CD14-positive monocyte (primary cell): ENCODE results near the gene GPRIN1. TPM values are rescaled to one million over a fixed set of nuclear protein-coding genes. Genes with fewer than 3 reads are reported as not detected.

Experiments
- DNase-seq, 3 donors: peaks; one replicate each; pipeline ENCODE4 v3.0.0-alpha.2; 2011 to 2022
- H2AFZ ChIP-seq: 2 replicates; pipeline ENCODE4 v1.6.0; 2012; ENCODE audit warnings: mild to moderate bottlenecking, low read depth, low read length, inconsistent platforms; ENCODE audit not compliant: insufficient read depth, poor library complexity, severe bottlenecking
- H3K27ac ChIP-seq, 2 donors: 1 replicate in 1 of 2; 2 replicates in 1 of 2; pipeline ENCODE4 v1.5.1; 2012 to 2013; ENCODE audit warnings: low read length in 2 of 2, control low read depth in 1 of 2, inconsistent platforms in 1 of 2, low read depth in 1 of 2, mild to moderate bottlenecking in 1 of 2
- H3K27me3 ChIP-seq, 2 donors: one replicate each; pipeline versions ENCODE4 v1.6.0 to v1.6.1; 2011 to 2013; ENCODE audit warnings: low read length in 2 of 2; ENCODE audit not compliant: control insufficient read depth in 2 of 2, insufficient read depth in 2 of 2
- H3K36me3 ChIP-seq, 2 donors: replicated peaks in 1 of 2; 1 replicate in 1 of 2; 2 replicates in 1 of 2; pipeline versions ENCODE4 v1.5.1 to v1.6.1; 2012 to 2013; ENCODE audit warnings: low read length in 2 of 2, control low read depth in 1 of 2, inconsistent platforms in 1 of 2, mild to moderate bottlenecking in 1 of 2; ENCODE audit not compliant: insufficient read depth in 2 of 2, control insufficient read depth in 1 of 2
- H3K4me1 ChIP-seq, 2 donors: 1 replicate in 1 of 2; 2 replicates in 1 of 2; pipeline versions ENCODE4 v1.5.1 to v1.6.1; 2012 to 2013; ENCODE audit warnings: low read length in 2 of 2, control low read depth in 1 of 2, inconsistent platforms in 1 of 2, mild to moderate bottlenecking in 1 of 2, moderate library complexity in 1 of 2; ENCODE audit not compliant: insufficient read depth in 2 of 2, control insufficient read depth in 1 of 2
- H3K4me2 ChIP-seq: replicated peaks from 2 replicates; pipeline ENCODE3; 2012; ENCODE audit warnings: low read length, moderate library complexity, mild to moderate bottlenecking; ENCODE audit not compliant: poor library complexity, severe bottlenecking; ENCODE audit errors: extremely low read depth
- H3K4me3 ChIP-seq, 3 experiments: fragments of 200-600 bp in 1 of 3; sonication (generic) in 1 of 3; replicated peaks in 1 of 3; 1 replicate in 2 of 3; 2 replicates in 1 of 3; pipeline ENCODE4 v1.5.1; 2011 to 2013; ENCODE audit warnings: low read length in 3 of 3, mild to moderate bottlenecking in 3 of 3, control low read depth in 2 of 3, low read depth in 2 of 3, inconsistent platforms in 1 of 3, moderate library complexity in 1 of 3
- H3K79me2 ChIP-seq: 2 replicates; pipeline ENCODE4 v1.6.0; 2012; ENCODE audit warnings: mild to moderate bottlenecking, control low read depth, inconsistent platforms, low read length, moderate library complexity; ENCODE audit not compliant: insufficient read depth
- H3K9ac ChIP-seq: 2 replicates; pipeline ENCODE4 v1.6.0; 2017; ENCODE audit warnings: low read length, mild to moderate bottlenecking; ENCODE audit not compliant: insufficient read depth, poor library complexity, severe bottlenecking
- H3K9me3 ChIP-seq, 2 donors: replicated peaks in 1 of 2; 1 replicate in 1 of 2; 2 replicates in 1 of 2; pipeline versions ENCODE4 v1.5.1 to v1.6.1; 2012 to 2013; ENCODE audit warnings: low read length in 2 of 2, control low read depth in 1 of 2; ENCODE audit not compliant: control insufficient read depth in 1 of 2, insufficient read depth in 1 of 2
- H4K20me1 ChIP-seq: 2 replicates; pipeline ENCODE4 v1.6.0; 2012; ENCODE audit warnings: mild to moderate bottlenecking, low read length, control low read depth, moderate library complexity; ENCODE audit not compliant: insufficient read depth
- H3K27ac Mint-ChIP-seq, 7 donors: one replicate each; pipeline ENCODE4 v1.8.0; 2020; ENCODE audit warnings: mild to moderate bottlenecking in 7 of 7, mixed read lengths in 7 of 7, moderate library complexity in 6 of 7, inconsistent platforms in 2 of 7
- H3K27me3 Mint-ChIP-seq, 3 donors: one replicate each; pipeline ENCODE4 v1.8.0; 2021 to 2022; ENCODE audit warnings: low read depth in 3 of 3, mild to moderate bottlenecking in 3 of 3, mixed read lengths in 3 of 3, moderate library complexity in 3 of 3, inconsistent platforms in 1 of 3
- H3K36me3 Mint-ChIP-seq, 2 donors: one replicate each; pipeline ENCODE4 v1.8.0; 2020; ENCODE audit warnings: mixed read lengths in 2 of 2, inconsistent platforms in 1 of 2, mild to moderate bottlenecking in 1 of 2
- H3K4me1 Mint-ChIP-seq: one replicate; pipeline ENCODE4 v1.8.0; 2020; ENCODE audit warnings: mild to moderate bottlenecking, mixed read lengths
- H3K4me3 Mint-ChIP-seq, 2 donors: one replicate each; pipeline ENCODE4 v1.8.0; 2020; ENCODE audit warnings: mild to moderate bottlenecking in 2 of 2, mixed read lengths in 2 of 2, moderate library complexity in 1 of 2
- H3K9me3 Mint-ChIP-seq, 7 donors: one replicate each; pipeline ENCODE4 v1.8.0; 2020 to 2022; ENCODE audit warnings: mixed read lengths in 7 of 7, mild to moderate bottlenecking in 6 of 7, moderate library complexity in 6 of 7, inconsistent platforms in 2 of 7
- WGBS: methylation state at CpG from one replicate; pipeline ENCODE4 v1.1.5; 2013; ENCODE audit warnings: missing lambda C conversion rate; ENCODE audit not compliant: insufficient coverage; 5-methylcytosine and 5-hydroxymethylcytosine counted together
- intact Hi-C, 2 donors: fragments of 100-400 bp; cut with micrococcal nuclease; formaldehyde crosslinking; loops; one replicate each; pipeline versions ENCODE4 v1.15.0 to v1.15.1; 2023
- polyA plus RNA-seq, 3 donors: library from polyadenylated mRNA; depleted of rRNA in 1 of 3; unstranded in 2 of 3; stranded (reverse) in 1 of 3; fragments of 300-500 nt in 2 of 3; fragments of >200 nt in 1 of 3; fragmentation: Illumina TruSeq in 2 of 3; gene quantifications; 1 replicate in 2 of 3; 2 replicates in 1 of 3; pipeline ENCODE4 v1.2.3, GENCODE V29; 2012 to 2021
- TF ChIP-seq, protein P1 (sequence below): fragments of 200-600 bp; IDR thresholded peaks from one replicate; pipeline ENCODE4 v1.8.0; 2022; ENCODE audit warnings: antibody characterized with exemption, mild to moderate bottlenecking

Gene GPRIN1
- polyA plus RNA-seq, 3 donors: 0.05 to 0.30 (median 0.13) TPM

DNA sequence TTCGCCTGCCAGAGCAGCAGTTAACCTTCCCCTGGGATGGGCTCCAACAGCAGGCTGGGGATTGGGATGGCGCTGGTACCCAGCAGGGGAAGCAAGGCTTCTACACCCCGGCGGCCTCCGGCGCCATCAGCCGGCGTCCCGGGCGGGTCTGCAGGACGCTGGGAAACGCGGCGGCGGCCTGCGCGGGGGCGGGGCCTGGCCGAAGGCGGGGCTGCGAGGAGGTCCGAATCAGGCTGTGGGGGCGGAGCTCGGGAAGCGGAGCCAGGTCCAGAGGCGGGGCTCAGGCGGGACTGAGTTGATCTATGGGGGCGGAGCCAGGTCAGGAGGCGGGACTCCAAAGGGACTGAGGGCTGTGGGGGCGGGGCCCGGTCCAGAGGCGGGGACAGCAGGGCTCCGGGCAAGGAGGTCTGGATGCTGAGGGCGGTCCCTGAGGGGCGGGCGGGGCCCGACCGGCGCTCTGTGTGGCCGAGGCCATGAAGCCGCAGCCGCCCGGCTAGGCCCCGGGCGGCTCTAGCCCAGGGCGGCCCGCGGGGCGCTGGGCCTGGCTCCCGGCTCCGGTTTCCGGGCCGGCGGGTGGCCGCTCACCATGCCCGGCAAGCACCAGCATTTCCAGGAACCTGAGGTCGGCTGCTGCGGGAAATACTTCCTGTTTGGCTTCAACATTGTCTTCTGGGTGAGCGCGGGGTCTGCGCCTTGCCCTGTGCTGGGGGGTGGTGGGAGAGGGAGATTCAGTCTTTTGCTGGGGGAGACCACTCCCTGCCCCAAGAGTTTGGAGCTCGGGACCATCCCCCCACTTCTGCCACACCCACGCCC lies 37.3 kb upstream of the GPRIN1 start, which contains the start of gene TSPAN17:
Gene TSPAN17 (plus strand): TSS at position 455 of the 813 bp plus-strand sequence. CDS start 132 bp downstream, at position 587.
- intact Hi-C loops: loop anchor here in 1 of 2 donors (5.0 kb wide), 1 partner anchor 110 kb away; the partner anchor contains the start of gene RNF44
- H3K79me2 ChIP-seq: no peaks in the 10 kb centered on the region
- Mint-ChIP-seq H3K9me3 (peaks cover 0 to 3% (median 0%) of the 10 kb centered on the region in 7 donors), H3K4me1 (peaks cover 32% of the 10 kb centered on the region), H3K36me3 (peaks cover 2 to 5% of the 10 kb centered on the region in 2 donors), H3K27me3 (peaks cover 2 to 5% (median 4%) of the 10 kb centered on the region in 3 donors), H3K4me3 (peak within 1 kb of the TSS; percentile 84 to 92), H3K27ac (peak within 1 kb of the TSS; percentile 32 to 85 (median 74))
- peak; percentile 96 to 99 (median 98) for DNase-seq
- peaks cover 14% of the 10 kb centered on the region for H4K20me1 ChIP-seq
- TF ChIP-seq, protein P1, sequence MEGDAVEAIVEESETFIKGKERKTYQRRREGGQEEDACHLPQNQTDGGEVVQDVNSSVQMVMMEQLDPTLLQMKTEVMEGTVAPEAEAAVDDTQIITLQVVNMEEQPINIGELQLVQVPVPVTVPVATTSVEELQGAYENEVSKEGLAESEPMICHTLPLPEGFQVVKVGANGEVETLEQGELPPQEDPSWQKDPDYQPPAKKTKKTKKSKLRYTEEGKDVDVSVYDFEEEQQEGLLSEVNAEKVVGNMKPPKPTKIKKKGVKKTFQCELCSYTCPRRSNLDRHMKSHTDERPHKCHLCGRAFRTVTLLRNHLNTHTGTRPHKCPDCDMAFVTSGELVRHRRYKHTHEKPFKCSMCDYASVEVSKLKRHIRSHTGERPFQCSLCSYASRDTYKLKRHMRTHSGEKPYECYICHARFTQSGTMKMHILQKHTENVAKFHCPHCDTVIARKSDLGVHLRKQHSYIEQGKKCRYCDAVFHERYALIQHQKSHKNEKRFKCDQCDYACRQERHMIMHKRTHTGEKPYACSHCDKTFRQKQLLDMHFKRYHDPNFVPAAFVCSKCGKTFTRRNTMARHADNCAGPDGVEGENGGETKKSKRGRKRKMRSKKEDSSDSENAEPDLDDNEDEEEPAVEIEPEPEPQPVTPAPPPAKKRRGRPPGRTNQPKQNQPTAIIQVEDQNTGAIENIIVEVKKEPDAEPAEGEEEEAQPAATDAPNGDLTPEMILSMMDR: no peak
- H2AFZ ChIP-seq: peak within 1 kb of the TSS; percentile 90
- peak within 1 kb of the TSS; percentile 60 to 88 (median 69) for H3K4me3 ChIP-seq
- peak within 1 kb of the TSS in 1 of 2 donors; percentile 74 for H3K27ac ChIP-seq
- no peaks in the 10 kb centered on the region for H3K9me3 ChIP-seq
- peaks cover 22 to 28% of the 10 kb centered on the region in 2 donors for H3K4me1 ChIP-seq
- no peaks in the 10 kb centered on the region for H3K36me3 ChIP-seq
- peak within 1 kb of the TSS; percentile 97 for H3K4me2 ChIP-seq
- WGBS: under 1% methylated on average over 54 of the region's 63 CpGs
- no peaks in the 10 kb centered on the region for H3K27me3 ChIP-seq
- peak within 1 kb of the TSS; percentile 78 for H3K9ac ChIP-seq

DNA sequence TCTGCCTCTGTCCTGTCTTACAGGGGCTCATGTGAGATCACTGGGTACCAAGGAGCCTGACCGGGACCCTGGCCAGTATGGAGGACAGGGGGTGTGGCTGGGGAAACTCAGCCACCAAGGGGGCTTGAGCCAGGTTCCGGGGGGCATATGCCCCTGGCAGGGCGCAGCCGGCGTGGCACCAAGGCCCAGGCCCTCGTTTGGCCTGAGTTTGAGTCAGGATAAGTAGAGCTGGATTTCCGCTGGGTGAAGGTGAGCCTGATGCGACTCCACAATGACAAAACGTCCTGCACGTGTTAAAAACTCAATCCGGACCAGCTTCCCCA lies 36.7 kb upstream of the GPRIN1 start:
- TF ChIP-seq, protein P1: no peak
- Histone ChIP-seq H3K4me3 (peak overlapping the region; percentile 24 to 88 (median 69)), H3K4me1 (peaks cover 22 to 28% of the 10 kb centered on the region in 2 donors), H3K4me2 (peak overlapping the region; percentile 97), H3K36me3 (no peaks in the 10 kb centered on the region), H3K79me2 (no peaks in the 10 kb centered on the region), H3K27me3 (no peaks in the 10 kb centered on the region), H4K20me1 (peaks cover 8% of the 10 kb centered on the region), H2AFZ (peak overlapping the region; percentile 90), H3K9ac (peak overlapping the region; percentile 47), H3K9me3 (no peaks in the 10 kb centered on the region), H3K27ac (peak overlapping the region in 1 of 2 donors; percentile 59)
- H3K4me1 Mint-ChIP-seq: peaks cover 32% of the 10 kb centered on the region
- no peak for DNase-seq
- intact Hi-C loops: loop anchor here in 1 of 2 donors (5.0 kb wide), 1 partner anchor 109 kb away; the partner anchor contains the start of gene RNF44
- H3K9me3 Mint-ChIP-seq: peaks cover 0 to 3% (median 0%) of the 10 kb centered on the region in 7 donors
- peaks cover 2 to 5% of the 10 kb centered on the region in 2 donors for H3K36me3 Mint-ChIP-seq
- H3K27me3 Mint-ChIP-seq: peaks cover 2 to 5% (median 4%) of the 10 kb centered on the region in 3 donors
- H3K27ac Mint-ChIP-seq: peak overlapping the region; percentile 26 to 83 (median 74)
- peak overlapping the region; percentile 83 to 90 for H3K4me3 Mint-ChIP-seq
- WGBS: 23% methylated on average over 8 of the region's 11 CpGs
